NCI-H446 treated with DMSO at 0.1 percent for 48 hours (cell line): ENCODE results near the gene GAL.
"Not testable (repeated sequence)": the region's sequence is repeated elsewhere in the genome, so short reads cannot be mapped to it uniquely, and the experiment has no call there.

Experiments used
- DNase-seq: peaks from one replicate; lab custom pipeline; 2025; lab: John Stamatoyannopoulos, UW

Gene GAL, protein sequence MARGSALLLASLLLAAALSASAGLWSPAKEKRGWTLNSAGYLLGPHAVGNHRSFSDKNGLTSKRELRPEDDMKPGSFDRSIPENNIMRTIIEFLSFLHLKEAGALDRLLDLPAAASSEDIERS

DNA sequence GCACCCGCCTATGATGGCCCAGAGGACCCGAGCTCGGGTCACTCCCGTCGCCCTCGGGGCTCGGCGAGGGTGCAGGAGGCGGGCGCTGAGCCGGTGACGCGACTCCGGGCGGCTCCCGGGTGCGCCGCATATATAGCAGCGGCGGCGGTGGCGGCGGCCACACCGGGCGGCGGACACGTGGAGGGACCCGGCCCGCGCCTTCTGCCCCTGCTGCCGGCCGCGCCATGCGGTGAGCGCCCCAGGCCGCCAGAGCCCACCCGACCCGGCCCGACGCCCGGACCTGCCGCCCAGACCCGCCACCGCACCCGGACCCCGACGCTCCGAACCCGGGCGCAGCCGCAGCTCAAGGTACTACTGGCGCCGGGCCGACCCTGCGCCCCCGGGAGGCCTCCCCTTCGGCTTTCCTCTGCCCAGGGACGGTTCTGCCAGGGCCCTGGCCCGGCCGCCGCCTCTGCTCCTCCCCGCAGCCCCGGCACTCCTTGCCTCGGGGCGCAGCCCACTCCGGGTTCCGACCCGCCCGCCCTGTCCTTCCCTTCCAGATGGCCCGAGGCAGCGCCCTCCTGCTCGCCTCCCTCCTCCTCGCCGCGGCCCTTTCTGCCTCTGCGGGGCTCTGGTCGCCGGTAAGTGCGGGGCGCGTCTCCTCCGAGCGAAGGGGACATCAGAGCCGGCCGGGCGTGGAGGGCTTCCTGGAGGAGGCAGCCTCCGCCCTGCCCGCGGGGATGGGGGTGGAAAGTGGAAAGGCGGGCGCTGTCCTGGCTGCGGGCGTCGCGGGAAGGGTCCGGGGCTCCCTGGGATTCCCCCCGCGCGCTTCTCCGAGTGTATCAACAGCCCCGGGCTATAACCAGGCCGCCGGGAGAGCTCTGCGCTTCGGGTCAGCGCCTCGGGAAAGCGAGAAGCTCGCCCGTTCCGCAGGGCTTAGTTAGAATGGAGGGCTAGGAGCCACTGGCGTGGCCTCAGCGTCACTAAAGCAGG is at the start of gene GAL:
Gene GAL, plus strand, starts transcription at position 160 of the 972 bp plus-strand sequence. Its CDS starts 380 bp downstream, at position 540.
- DNase-seq = no peak

DNA sequence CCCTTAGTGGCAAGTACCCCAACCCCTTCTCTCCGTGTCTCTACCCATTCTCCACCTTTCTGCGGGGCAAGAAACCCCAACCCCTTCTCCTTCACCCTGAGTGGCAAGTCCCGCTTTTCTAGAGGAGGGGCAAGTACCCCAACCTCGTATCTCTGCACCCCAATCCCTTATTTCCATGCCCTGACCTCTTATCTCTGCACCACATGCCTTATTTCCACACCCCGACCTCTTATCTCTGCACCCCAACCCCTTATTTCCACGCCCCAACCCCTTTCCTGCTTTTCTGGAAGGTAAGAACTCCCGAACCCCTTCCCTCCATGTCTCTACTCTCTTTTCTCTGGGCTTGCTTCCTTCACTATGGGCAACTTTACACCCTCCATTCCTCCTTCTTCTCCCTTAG is 49.7 kb upstream of the GAL start:
- not testable (repeated sequence) for DNase-seq

DNA sequence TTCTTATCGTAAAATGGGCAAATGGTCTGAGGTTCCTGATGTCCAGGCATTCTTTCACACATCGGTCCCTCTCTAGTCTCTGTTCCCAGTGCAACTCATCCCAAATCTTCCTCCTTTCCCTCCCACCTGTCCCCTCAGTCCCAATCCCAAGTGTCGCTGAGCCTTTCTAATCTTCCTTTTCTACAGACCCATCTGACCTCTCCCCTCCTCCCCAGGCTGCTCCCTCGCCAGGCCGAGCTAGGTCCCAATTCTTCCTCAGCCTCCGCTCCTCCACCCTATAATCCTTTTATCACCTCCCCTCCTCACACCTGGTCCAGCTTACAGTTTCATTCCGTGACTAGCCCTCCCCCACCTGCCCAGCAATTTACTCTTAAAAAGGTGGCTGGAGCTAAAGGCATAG is 49.2 kb upstream of the GAL start:
- not testable (repeated sequence) for DNase-seq

DNA sequence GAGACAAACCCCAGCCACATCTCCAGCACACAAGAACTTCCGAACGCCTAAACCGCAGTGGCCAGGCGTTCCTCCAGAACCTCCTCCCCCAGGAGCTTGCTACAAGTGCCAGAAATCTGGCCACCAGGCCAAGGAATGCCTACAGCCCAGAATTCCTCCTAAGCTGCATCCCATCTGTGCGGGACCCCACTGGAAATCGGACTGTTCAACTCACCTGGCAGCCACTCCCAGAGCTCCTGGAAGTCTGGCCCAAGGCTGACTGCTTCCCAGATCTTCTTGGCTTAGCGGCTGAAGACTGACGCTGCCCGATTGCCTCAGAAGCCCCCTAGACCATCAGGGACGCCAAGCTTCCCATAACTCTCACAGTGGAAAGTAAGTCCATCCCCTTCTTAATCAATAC is 48.5 kb upstream of the GAL start:
- not testable (repeated sequence) for DNase-seq

DNA sequence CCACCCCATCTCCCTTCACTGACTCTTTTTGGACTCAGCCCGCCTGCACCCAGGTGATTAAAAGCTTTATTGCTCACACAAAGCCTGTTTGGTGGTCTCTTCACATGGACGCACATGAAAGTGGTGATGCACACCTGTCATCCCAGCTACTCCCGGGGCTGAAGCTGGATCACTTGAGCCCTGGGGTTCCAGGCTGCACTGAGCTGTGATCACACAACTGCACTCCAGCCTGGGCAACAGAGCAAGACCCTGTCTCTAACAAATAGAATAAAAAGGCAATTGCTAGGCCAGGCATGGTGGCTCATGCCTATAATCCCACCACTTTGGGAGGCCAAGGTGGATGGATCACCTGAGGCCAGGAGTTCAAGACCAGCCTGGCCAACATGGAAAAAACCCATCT is 45.0 kb upstream of the GAL start:
- DNase-seq = not testable (repeated sequence)

DNA sequence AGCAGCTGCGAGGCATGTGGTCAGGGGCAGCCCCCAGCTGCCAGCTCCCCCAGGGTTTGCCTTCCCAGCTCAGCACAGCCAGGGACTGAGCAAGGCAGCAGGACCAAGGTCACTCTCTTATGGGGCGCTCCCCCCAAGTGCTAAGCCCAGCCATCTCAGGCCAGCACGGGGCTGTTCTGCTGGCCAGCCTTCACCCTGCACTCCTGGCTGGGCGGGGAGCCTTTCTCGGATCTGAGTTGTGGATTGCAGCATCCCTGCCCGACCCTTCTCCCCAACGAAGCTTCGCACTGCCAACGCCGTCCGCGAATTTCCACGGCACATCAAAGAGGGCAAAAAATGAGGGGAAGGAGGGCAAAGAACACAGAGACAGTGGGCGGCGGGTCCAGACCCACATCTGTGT is 42.5 kb upstream of the GAL start:
- DNase-seq = no peak

DNA sequence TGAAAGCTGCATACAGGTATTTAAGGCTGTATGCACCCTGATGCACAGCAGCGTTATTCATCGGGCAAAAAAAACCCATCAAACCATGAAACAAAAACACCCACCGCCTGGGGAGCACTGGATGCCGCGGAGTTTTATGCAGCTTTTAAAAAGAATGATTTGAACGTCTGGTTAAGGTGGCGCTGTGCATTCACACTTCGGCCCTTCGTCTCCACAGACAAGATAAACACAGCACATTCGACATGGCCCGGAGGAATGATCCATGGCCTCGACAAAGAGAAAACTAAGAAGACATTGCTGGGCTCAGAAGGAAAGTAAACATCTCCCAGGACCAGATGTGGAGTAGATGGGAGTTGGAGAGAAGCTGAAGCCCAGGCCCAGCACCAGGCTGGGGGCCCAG is 40.8 kb upstream of the GAL start:
- DNase-seq = no peak

DNA sequence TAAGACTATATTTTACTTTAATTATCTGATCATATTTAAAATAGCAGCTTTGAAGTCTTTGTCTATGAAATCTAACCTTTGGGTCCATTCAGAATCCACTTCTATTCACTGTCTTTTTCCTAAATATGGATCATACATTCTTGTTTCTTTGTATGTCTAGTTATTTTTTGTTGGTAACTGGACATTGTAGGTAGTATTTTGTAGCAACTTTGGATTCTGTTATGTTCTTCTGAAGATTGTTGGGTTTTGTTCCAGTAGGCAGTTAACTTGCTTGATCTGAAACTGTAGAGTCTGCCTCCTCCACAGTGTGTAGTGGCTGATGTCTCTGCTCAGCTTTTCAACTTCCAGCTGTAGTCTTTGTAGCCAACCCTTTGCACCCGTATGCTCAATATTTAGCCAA is 37.5 kb upstream of the GAL start:
- DNase-seq = no peak

DNA sequence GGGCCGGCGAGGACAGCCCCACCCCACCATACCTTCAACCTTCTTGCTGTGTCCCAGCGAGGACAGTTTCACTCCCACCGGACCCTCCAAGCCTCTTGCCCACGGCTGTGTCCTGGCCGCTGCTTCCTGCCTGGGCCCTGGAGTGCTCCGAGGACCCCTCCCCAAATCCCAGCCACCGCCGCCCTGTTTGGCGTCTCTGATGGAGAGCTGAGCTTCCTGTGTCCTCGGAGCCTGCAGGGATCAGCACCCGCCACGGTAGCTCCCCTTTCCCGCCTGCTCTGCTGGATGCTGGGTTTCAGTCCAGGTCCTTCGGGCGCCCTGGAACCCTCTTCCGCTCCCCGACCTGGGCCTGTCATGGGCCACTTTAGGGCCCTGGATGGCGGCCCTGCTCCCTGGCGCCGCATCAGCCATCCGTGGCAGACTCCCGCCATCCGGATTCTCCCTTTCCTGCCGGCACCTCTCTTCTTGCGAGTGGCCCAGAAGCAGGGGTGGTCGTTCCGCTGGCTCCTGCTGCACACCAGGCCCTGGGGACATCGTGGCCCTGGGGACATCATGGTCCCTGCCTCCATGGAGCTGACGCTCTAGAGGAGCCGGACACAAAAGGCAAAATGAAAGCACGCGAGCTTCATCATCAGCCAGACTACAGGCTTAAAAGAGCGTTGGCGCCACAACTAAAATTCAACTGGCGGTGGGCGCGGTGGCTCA is 34.3 kb upstream of the GAL start:
- no peak for DNase-seq

DNA sequence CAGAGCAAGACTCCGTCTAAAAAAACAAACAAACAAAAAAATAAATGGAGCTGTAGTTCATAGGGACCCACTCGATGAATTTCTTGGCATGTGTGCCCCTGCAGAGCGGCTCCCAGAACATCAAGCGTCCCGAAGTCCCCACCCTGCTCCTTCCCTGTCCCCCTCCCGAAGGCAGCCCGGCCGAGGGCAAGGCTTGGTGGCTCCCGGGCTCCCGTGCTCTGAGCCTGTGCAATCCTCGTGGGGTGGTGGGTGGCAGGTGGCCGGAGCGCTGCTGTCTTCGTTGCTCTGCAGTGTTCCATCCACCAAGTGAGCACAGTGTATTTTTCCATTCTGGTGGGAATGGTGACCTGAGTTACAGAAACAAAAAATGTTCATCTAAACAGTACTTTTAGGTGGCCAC is 33.5 kb upstream of the GAL start:
- no peak for DNase-seq

DNA sequence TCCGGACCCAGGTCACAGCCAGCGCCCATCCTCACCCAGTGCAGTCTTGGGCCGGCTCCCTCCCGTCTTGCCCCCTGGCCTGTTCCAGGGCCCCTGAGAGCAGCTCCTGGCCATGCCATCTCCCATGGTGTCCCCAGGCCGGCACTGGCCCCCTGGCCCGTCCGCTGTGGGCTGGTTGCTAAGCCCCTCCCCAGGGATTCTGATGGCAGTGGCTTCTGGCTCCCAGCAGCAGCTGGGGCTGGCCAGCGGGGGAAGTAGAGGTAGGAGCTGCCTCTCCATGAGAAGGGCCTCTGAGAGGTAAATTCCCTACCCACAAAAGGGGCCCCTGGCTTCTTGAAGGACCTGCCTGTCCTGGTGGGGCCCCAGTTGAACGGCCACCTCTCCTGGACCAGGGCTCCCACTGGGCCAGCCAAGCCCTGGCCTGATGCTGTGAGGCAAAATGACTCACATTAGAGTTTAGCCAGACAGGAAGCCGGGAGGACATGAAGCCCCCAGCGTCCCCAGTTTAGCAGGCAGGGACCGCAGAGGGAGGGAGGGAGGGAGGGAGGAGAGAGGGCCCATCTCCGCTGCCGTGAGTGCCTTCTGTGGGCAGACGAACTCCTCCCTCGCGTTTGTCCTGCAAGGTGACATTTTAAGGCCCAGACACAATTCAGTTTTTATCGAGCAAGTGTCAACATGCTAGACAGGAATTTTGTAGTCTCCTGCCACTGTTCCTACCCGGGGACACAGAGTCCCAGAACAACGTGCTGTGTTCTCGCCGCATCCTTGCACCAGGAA is 32.9 kb upstream of the GAL start:
- DNase-seq = no peak

DNA sequence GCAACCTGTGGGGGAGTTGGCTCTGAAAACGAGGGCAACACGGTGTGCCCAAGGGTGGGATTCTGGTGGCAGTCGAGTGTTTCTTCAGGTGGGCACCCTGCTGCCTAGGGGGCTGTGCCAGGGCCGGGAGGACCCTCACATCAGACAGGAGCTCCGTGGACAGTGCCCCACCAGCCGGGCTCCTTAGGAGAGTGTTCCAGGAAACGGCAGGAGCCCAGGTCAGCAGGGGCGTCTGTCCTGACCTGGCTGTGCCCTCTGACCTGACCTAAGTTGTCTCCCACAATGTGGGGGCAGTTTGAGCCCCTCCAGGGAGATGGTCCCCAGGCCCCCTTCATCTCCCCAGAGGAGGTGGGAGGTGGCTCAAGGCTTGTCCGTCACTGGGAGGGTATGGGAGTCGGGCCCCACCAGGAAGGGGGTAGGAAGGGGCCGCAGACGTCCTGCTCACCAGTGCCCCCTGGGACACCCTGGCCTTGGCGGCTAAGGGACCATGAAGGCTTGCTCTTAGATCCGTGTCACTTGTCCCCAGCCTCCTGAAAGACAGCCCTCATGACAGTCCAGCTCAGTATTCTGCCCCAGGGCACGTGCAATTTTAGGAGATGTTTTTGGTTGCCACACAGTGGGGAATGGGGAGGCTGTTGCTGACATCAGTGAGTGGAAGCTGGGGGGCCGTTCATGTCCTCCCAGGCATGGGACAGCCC is 32.2 kb upstream of the GAL start:
- no peak for DNase-seq

DNA sequence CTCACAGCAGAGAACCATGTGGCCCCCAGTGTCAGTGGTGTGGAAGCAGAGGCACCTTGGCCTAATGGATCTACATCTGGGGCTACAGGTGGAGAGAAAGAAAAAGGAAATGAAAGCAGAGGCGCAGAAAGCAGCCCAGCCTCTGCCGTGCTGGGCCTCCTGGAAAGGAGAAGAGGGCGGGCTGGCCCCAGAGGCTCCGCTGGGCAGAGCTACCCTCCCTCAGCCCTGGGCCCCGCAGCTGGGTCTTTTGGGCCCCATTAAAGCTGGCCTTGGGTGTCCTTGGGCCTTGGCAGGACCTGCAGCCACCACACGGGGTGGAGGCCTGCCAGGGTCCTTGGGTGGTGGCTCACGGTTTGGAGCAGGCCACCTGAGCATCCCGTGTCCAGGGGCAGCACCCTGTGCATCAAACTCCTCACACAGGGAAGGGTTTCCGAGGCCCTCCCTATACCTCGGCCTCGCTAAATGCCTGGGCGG is 31.6 kb upstream of the GAL start:
- DNase-seq = no peak

DNA sequence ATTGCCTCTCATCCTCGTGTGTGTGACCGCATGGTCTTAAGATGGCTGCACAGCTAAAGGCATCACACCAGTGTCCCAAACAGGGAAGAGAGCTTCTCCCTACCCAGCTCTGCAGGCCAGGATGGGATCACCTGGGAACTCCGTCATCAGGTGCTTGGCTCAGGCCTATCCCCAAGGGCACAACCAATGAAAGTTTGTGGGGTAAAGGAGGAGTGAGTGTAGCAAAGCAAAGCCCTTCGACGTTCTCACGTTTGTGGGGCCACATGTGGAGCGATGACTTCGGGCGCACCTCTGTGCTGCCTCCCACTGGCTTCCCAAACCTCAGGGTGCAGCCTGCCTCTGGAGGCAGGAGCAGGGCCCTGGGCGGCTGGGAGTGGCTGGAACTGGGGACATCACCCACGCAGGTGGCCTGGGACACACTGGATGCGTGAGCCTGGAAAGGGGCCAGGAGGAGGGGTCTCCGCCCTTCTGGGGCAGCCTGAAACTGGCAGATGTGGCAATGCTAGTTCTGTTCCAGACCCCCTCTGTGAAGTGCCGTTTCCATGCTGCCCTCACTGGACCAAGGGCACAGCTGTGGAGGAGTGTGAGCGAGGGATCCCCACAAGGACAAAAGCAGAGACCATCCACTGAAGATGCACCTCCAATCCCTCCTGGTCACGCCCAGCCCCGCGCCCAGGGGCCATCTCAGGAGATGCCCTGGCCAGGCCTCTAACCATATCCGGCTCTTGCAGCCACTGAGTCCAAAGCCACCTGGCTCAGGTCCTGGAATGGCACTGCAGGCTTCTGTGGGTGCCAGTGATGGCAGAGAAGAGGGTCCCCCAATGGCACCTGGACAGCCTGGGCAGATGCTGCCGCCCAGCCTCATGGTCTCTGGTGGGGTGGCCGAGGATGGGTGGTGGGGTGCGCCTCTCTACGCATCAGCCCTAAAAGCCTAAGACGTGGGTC is 30.6 kb upstream of the GAL start:
- DNase-seq = no peak

DNA sequence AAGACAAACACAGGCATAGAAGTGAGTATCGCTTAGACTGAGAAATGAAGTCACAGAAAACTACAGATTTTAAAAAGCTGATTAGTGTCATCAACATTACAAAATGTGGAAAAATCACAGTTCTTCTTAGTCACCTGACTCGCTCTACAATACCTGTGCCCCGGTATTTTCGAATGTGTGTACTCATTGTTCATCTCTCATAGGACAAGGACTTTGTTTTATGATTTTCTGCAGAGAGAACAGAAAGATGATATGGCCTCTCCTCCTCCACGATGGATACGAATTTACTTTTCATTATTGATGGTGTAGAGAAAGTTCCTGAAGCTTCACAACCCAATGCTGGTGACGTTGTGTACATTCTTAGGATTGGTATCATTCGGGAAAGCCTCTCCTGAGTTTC is 29.4 kb upstream of the GAL start:
- no peak for DNase-seq

DNA sequence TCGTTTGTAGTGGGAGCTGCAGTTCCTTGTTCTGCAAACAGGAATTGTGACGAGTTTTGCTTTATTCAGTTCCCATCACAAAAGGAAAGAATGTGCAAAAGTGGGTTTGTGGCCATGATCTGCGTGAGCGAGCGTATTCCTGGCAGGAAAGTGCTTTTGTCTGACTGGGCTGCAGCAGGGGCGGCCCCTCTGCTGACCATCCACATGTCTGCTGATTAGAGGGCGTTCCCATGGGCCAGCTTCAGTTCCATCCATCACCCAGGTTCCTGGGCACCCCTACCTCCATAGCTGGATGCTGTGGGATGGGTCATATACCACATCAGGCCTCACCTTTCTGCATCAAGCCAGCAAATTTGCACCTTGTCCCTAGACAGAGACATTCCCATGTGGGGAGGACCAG is 28.9 kb upstream of the GAL start:
- no peak for DNase-seq

DNA sequence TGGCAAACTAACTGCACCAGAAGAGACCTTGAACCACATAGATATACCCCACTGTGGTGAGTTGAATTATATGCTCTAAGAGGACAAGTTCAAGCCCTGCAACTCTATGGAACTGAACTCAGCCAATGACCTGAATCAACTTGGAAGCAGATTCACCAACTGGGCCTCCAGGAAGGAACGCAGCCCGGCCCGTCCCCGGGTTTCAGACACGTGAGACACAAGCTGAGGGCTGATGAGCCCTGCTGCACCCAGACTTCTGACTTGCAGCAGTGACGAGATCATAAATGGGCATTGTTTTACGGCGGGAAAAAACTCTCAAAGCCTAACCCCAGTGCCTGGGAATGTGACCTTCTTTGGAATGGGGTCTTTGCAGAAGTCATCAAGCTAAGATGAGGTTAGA is 28.5 kb upstream of the GAL start:
- DNase-seq = no peak

DNA sequence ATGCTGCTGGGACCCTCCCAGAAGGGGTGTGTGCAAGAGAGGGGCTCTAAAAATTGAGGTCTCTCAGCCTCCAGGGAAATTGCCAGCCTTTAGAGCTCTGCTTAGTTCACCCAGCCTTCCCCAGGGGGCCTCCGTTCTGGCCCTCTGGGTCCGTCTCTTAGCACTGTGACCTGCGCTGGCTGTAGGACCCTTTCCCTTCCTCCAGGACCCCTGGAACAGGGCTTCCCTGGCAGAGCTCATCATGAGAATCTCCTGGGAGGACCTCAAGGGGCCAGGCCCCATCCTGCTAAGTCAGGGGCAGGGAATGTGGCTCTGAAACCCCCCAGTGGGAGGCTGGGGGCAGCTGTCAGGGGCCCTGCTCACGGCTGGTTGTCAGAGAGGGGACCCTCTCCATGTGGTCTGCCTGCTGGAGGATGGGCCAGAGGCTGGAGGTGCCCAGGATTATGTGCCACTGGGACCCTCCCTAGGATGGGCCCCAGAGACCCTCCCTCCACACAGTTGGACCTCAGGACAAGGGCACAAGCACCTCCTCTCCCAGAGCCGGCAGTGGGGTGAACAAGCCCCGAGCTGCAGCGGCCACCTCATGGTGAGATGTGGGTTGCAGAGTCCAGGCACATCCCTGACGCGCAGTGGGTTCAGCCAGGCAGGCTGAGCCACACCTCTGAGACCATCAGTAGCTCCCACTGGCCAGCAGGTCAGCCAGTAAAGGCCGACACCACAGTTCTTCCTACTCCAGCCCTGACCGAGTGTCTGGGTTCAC is 27.1 kb upstream of the GAL start:
- no peak for DNase-seq

DNA sequence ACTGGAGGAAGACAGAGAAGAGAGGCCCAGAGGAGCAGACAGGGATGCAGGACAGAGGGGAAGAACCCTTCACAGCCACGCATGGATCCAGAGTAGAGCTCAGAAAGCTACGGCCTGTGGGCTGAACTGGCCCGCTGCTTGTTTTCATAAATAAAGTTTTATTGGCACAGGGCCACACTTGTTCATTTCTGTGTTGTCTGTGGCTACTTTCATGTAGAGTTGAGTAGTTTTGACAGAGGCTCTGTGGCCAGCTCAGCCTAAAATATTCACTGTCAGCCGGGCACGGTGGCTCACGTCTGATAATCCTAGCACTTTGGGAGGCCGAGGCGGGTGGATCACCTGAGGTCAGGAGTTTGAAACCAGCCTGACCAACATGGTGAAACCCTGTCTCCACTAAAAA is 26.2 kb upstream of the GAL start:
- DNase-seq = no peak

DNA sequence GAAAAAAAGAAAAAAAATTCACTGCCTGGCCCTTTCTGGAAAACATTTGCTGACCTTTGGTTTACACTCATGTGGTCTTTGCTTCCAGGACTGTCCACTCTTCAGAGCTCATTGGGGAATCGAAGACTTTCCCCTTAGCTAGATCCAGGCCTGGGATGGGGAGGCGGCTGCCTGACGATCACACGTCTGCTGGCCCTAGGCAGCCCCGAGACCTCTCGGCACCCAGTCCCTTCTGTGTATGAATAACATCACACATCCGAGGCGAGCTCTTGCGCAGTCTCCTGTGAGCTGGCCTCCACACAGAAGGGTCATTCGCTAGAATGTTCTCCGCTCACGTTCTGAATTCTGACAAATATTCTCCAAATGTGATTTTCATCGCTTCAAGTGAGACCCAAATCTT is 25.7 kb upstream of the GAL start:
- no peak for DNase-seq
